Subcutaneous abdominal adipose tissue (tissue), 5 donors: Measurements from ENCODE around the gene CTTNBP2.

Experiments
- H3K27ac ChIP-seq: one replicate; pipeline ENCODE4 v1.7.0; 2013; ENCODE audit warnings: low read depth, mild to moderate bottlenecking, inconsistent platforms, low read length, moderate library complexity
- H3K27me3 ChIP-seq, 5 donors: one replicate each; pipeline ENCODE4 v1.7.0; 2013; ENCODE audit warnings: low read length in 5 of 5, inconsistent platforms in 1 of 5; ENCODE audit not compliant: control insufficient read depth in 5 of 5, insufficient read depth in 4 of 5
- H3K36me3 ChIP-seq, 5 donors: one replicate each; pipeline ENCODE4 v1.7.0; 2013; ENCODE audit warnings: low read length in 5 of 5; ENCODE audit not compliant: control insufficient read depth in 5 of 5, insufficient read depth in 5 of 5
- H3K4me1 ChIP-seq, 5 donors: one replicate each; pipeline ENCODE4 v1.7.0; 2013; ENCODE audit warnings: low read length in 5 of 5, mild to moderate bottlenecking in 3 of 5, moderate library complexity in 1 of 5; ENCODE audit not compliant: control insufficient read depth in 5 of 5, insufficient read depth in 5 of 5
- H3K4me3 ChIP-seq, 5 donors: one replicate each; pipeline ENCODE4 v1.7.0; 2013; ENCODE audit warnings: low read length in 5 of 5, low read depth in 1 of 5
- H3K9ac ChIP-seq, 5 donors: one replicate each; pipeline ENCODE4 v1.7.0; 2013; ENCODE audit warnings: low read length in 5 of 5, mild to moderate bottlenecking in 4 of 5, moderate library complexity in 3 of 5
- H3K9me3 ChIP-seq, 5 donors: one replicate each; pipeline ENCODE4 v1.7.0; 2013; ENCODE audit warnings: low read length in 5 of 5; ENCODE audit not compliant: control insufficient read depth in 5 of 5
- donor health status: healthy.
- donor health status: healthy.
- donor health status: healthy.
- donor health status: healthy.
- donor health status: healthy.

CTTNBP2 gene

GRCh38 chr7:117673839-117674238 lies 199.4 kb downstream of the CTTNBP2 start:
- no peaks in the 10 kb centered on the region for H3K27me3 ChIP-seq
- no peak overlapping the region for H3K4me3 ChIP-seq
- H3K36me3 ChIP-seq, result no peaks in the 10 kb centered on the region
- H3K4me1 ChIP-seq, result peaks cover 0 to 34% (median 13%) of the 10 kb centered on the region in 5 donors
- H3K9me3 ChIP-seq, result no peaks in the 10 kb centered on the region
- no peak overlapping the region for H3K9ac ChIP-seq
- no peak overlapping the region for H3K27ac ChIP-seq

- H3K4me3 ChIP-seq, result no peak overlapping the region
- H3K4me1 ChIP-seq, result peaks cover 0 to 34% (median 13%) of the 10 kb centered on the region in 5 donors
- H3K36me3 ChIP-seq, result no peaks in the 10 kb centered on the region
- H3K9me3 ChIP-seq, result no peaks in the 10 kb centered on the region
- no peak overlapping the region for H3K27ac ChIP-seq
- no peak overlapping the region for H3K9ac ChIP-seq
- no peaks in the 10 kb centered on the region for H3K27me3 ChIP-seq
Measured at GRCh38 chr7:117673367-117673766, 199.9 kb downstream of the CTTNBP2 start.

GRCh38 chr7:117672453-117672852 lies 200.8 kb downstream of the CTTNBP2 start:
- Histone ChIP-seq H3K9ac (no peak overlapping the region), H3K27ac (no peak overlapping the region)

GRCh38 chr7:117669818-117670217 lies 203.4 kb downstream of the CTTNBP2 start:
- H3K4me1 ChIP-seq, result peaks cover 0 to 33% (median 21%) of the 10 kb centered on the region in 5 donors
- no peak overlapping the region for H3K27ac ChIP-seq
- no peaks in the 10 kb centered on the region for H3K9me3 ChIP-seq
- H3K36me3 ChIP-seq, result no peaks in the 10 kb centered on the region
- H3K9ac ChIP-seq, result no peak overlapping the region
- no peaks in the 10 kb centered on the region for H3K27me3 ChIP-seq
- no peak overlapping the region for H3K4me3 ChIP-seq

More at GRCh38 chr7:117672453-117672852, 200.8 kb downstream of the CTTNBP2 start:
- Histone ChIP-seq H3K36me3 (no peaks in the 10 kb centered on the region), H3K4me1 (peaks cover 0 to 34% (median 13%) of the 10 kb centered on the region in 5 donors), H3K9me3 (no peaks in the 10 kb centered on the region), H3K27me3 (no peaks in the 10 kb centered on the region), H3K4me3 (no peak overlapping the region)

GRCh38 chr7:117667456-117667855 lies 205.8 kb downstream of the CTTNBP2 start:
- H3K9ac ChIP-seq, result no peak overlapping the region

GRCh38 chr7:117666689-117667088 lies 206.6 kb downstream of the CTTNBP2 start:
- Histone ChIP-seq H3K9me3 (no peaks in the 10 kb centered on the region), H3K9ac (no peak overlapping the region), H3K4me1 (peaks cover 0 to 22% (median 17%) of the 10 kb centered on the region in 5 donors), H3K4me3 (no peak overlapping the region), H3K36me3 (no peaks in the 10 kb centered on the region), H3K27me3 (no peaks in the 10 kb centered on the region), H3K27ac (no peak overlapping the region)

More at GRCh38 chr7:117667456-117667855, 205.8 kb downstream of the CTTNBP2 start:
- Histone ChIP-seq H3K4me1 (peaks cover 0 to 22% (median 17%) of the 10 kb centered on the region in 5 donors), H3K4me3 (no peak overlapping the region), H3K36me3 (no peaks in the 10 kb centered on the region), H3K27me3 (no peaks in the 10 kb centered on the region), H3K27ac (no peak overlapping the region), H3K9me3 (no peaks in the 10 kb centered on the region)

GRCh38 chr7:117666031-117666430 lies 207.2 kb downstream of the CTTNBP2 start:
- H3K9ac ChIP-seq, result no peak overlapping the region
- no peaks in the 10 kb centered on the region for H3K27me3 ChIP-seq
- no peak overlapping the region for H3K4me3 ChIP-seq
- peaks cover 0 to 22% (median 17%) of the 10 kb centered on the region in 5 donors for H3K4me1 ChIP-seq
- no peak overlapping the region for H3K27ac ChIP-seq
- no peaks in the 10 kb centered on the region for H3K36me3 ChIP-seq
- H3K9me3 ChIP-seq, result no peaks in the 10 kb centered on the region

GRCh38 chr7:117665368-117665767 lies 207.9 kb downstream of the CTTNBP2 start:
- Histone ChIP-seq H3K4me3 (no peak overlapping the region), H3K4me1 (peaks cover 0 to 18% (median 15%) of the 10 kb centered on the region in 5 donors), H3K36me3 (no peaks in the 10 kb centered on the region), H3K9ac (no peak overlapping the region), H3K27ac (no peak overlapping the region), H3K27me3 (no peaks in the 10 kb centered on the region), H3K9me3 (no peaks in the 10 kb centered on the region)

GRCh38 chr7:117664047-117664446 lies 209.2 kb downstream of the CTTNBP2 start:
- H3K27me3 ChIP-seq, result no peaks in the 10 kb centered on the region
- no peak overlapping the region for H3K27ac ChIP-seq
- H3K9ac ChIP-seq, result no peak overlapping the region
- no peak overlapping the region for H3K4me3 ChIP-seq
- H3K9me3 ChIP-seq, result no peaks in the 10 kb centered on the region
- H3K4me1 ChIP-seq, result peaks cover 0 to 18% (median 8%) of the 10 kb centered on the region in 5 donors
- no peaks in the 10 kb centered on the region for H3K36me3 ChIP-seq

GRCh38 chr7:117661328-117661727 lies 211.9 kb downstream of the CTTNBP2 start:
- Histone ChIP-seq H3K27me3 (no peaks in the 10 kb centered on the region), H3K4me3 (no peak overlapping the region), H3K9ac (no peak overlapping the region)

More at GRCh38 chr7:117661328-117661727, 211.9 kb downstream of the CTTNBP2 start:
- Histone ChIP-seq H3K27ac (no peak overlapping the region), H3K36me3 (no peaks in the 10 kb centered on the region), H3K9me3 (no peaks in the 10 kb centered on the region), H3K4me1 (peaks cover 0 to 8% (median 0%) of the 10 kb centered on the region in 5 donors)
